ENCODE results near the gene LBP.

- no peak for TF ChIP-seq POLR2A (IDR thresholded peaks at IDR 0.05; ENCODE audit: borderline replicate concordance, extremely low read depth, insufficient read depth, insufficient read length)
- TF ChIP-seq, protein P1, sequence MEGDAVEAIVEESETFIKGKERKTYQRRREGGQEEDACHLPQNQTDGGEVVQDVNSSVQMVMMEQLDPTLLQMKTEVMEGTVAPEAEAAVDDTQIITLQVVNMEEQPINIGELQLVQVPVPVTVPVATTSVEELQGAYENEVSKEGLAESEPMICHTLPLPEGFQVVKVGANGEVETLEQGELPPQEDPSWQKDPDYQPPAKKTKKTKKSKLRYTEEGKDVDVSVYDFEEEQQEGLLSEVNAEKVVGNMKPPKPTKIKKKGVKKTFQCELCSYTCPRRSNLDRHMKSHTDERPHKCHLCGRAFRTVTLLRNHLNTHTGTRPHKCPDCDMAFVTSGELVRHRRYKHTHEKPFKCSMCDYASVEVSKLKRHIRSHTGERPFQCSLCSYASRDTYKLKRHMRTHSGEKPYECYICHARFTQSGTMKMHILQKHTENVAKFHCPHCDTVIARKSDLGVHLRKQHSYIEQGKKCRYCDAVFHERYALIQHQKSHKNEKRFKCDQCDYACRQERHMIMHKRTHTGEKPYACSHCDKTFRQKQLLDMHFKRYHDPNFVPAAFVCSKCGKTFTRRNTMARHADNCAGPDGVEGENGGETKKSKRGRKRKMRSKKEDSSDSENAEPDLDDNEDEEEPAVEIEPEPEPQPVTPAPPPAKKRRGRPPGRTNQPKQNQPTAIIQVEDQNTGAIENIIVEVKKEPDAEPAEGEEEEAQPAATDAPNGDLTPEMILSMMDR (IDR thresholded peaks at IDR 0.05 in 2 of 3, conservative IDR thresholded peaks at IDR 0.05 in 1 of 3; ENCODE audit: borderline replicate concordance in 1 of 3, insufficient read depth in 1 of 3, low read depth in 2 of 3, low read length in 2 of 3), result no peak
- TF ChIP-seq EZH2 (IDR thresholded peaks at IDR 0.05), result no peak
- no peak for TF ChIP-seq EZH2phosphoT487 (IDR thresholded peaks at IDR 0.05; ENCODE audit: borderline replicate concordance)
- no peak for TF ChIP-seq SP1 (IDR thresholded peaks at IDR 0.05; ENCODE audit: low read depth)
- TF ChIP-seq, protein P2, sequence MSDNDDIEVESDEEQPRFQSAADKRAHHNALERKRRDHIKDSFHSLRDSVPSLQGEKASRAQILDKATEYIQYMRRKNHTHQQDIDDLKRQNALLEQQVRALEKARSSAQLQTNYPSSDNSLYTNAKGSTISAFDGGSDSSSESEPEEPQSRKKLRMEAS (IDR thresholded peaks at IDR 0.05), result no peak
- TF ChIP-seq JUND (IDR thresholded peaks at IDR 0.05), result no peak
- no peak for TF ChIP-seq SIN3A (IDR thresholded peaks at IDR 0.05; ENCODE audit: low read depth)
Observed at GRCh38 chr20:38358556-38358955, 12.3 kb downstream of the LBP start.

Data from HCT116 (cell line).